ENCODE data around the gene KRTAP2-4.

- TF ChIP-seq CTCF (conservative IDR thresholded peaks at IDR 0.05 in 1 of 2, IDR thresholded peaks at IDR 0.05 in 1 of 2; ENCODE audit: low read depth in 1 of 2, low read length in 2 of 2) (no peak), EZH2 (IDR thresholded peaks at IDR 0.05; ENCODE audit: low read length, missing control alignments) (no peak)
Measured at GRCh38 chr17:41096055-41096454, 30.4 kb upstream of the KRTAP2-4 start.
